Thoracic aorta (tissue), 2 donors: ENCODE data around the gene PLD5. TPM values are rescaled to one million over a fixed set of nuclear protein-coding genes. Genes with fewer than 3 reads are reported as not detected.

Source experiments
- ATAC-seq: fragments of 150-250 bp; one replicate; pipeline ENCODE4 v1.8.0; 2017; ENCODE audit warnings: low read depth; ENCODE audit not compliant: insufficient number of reproducible peaks, low FRiP score
- DNase-seq: peaks from one replicate; pipeline ENCODE4 v3.0.0-alpha.2; 2020; ENCODE audit warnings: low spot score
- H3K27ac ChIP-seq, 2 donors: fragments of 200-600 bp; sonication (generic); 1 replicate in 1 of 2; 2 replicates in 1 of 2; pipeline ENCODE4 v1.5.1; 2016; ENCODE audit warnings: mild to moderate bottlenecking in 2 of 2, moderate library complexity in 2 of 2
- H3K27me3 ChIP-seq: fragments of 200-600 bp; sonication (generic); replicated peaks from 2 replicates; pipeline ENCODE4 v1.6.0; 2016; ENCODE audit warnings: mild to moderate bottlenecking; ENCODE audit not compliant: insufficient read depth
- H3K36me3 ChIP-seq: fragments of 200-600 bp; sonication (generic); one replicate; pipeline ENCODE4 v1.5.1; 2016
- H3K4me1 ChIP-seq, 2 donors: fragments of 200-600 bp; sonication (generic); 1 replicate in 1 of 2; 2 replicates in 1 of 2; pipeline versions ENCODE4 v1.5.1 to v1.6.0; 2016; ENCODE audit warnings: low read depth in 2 of 2, mild to moderate bottlenecking in 1 of 2; ENCODE audit not compliant: control insufficient read depth in 1 of 2
- H3K4me3 ChIP-seq: fragments of 200-600 bp; sonication (generic); 2 replicates; pipeline ENCODE4 v1.5.1; 2016; ENCODE audit warnings: mild to moderate bottlenecking
- H3K9me3 ChIP-seq: fragments of 200-600 bp; sonication (generic); 2 replicates; pipeline ENCODE4 v1.5.1; 2016
- total RNA-seq, 2 donors: library from RNA; depleted of rRNA; stranded (reverse); fragments of >200 nt; gene quantifications; one replicate each; pipeline versions ENCODE4 v1.1.0 to v1.2.3, GENCODE V29; 2016
- TF ChIP-seq, protein P1 (sequence below): fragments of 200-600 bp; sonication (generic); IDR thresholded peaks from one replicate; pipeline ENCODE4 v1.5.1; 2019; ENCODE audit warnings: antibody characterized with exemption

Gene PLD5
- 10 to 100 TPM; 12.2 to 23.9 TPM for total RNA-seq

GRCh38 chr1:242524571-242525359 lies at the start of gene PLD5:
Gene PLD5, minus strand, starts transcription at chr1:242524697.
- TF ChIP-seq, protein P1, sequence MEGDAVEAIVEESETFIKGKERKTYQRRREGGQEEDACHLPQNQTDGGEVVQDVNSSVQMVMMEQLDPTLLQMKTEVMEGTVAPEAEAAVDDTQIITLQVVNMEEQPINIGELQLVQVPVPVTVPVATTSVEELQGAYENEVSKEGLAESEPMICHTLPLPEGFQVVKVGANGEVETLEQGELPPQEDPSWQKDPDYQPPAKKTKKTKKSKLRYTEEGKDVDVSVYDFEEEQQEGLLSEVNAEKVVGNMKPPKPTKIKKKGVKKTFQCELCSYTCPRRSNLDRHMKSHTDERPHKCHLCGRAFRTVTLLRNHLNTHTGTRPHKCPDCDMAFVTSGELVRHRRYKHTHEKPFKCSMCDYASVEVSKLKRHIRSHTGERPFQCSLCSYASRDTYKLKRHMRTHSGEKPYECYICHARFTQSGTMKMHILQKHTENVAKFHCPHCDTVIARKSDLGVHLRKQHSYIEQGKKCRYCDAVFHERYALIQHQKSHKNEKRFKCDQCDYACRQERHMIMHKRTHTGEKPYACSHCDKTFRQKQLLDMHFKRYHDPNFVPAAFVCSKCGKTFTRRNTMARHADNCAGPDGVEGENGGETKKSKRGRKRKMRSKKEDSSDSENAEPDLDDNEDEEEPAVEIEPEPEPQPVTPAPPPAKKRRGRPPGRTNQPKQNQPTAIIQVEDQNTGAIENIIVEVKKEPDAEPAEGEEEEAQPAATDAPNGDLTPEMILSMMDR: no peak
- no peaks in the 10 kb centered on the region for H3K36me3 ChIP-seq
- peak within 1 kb of the TSS; percentile 61 to 75 for H3K27ac ChIP-seq
- DNase-seq (no peak), ATAC-seq (no peak)
- H3K9me3 ChIP-seq: no peaks in the 10 kb centered on the region
- H3K4me3 ChIP-seq: peak within 1 kb of the TSS; percentile 77
- H3K27me3 ChIP-seq: no peaks in the 10 kb centered on the region
- H3K4me1 ChIP-seq: peaks cover 0 to 22% of the 10 kb centered on the region in 2 donors

DNA sequence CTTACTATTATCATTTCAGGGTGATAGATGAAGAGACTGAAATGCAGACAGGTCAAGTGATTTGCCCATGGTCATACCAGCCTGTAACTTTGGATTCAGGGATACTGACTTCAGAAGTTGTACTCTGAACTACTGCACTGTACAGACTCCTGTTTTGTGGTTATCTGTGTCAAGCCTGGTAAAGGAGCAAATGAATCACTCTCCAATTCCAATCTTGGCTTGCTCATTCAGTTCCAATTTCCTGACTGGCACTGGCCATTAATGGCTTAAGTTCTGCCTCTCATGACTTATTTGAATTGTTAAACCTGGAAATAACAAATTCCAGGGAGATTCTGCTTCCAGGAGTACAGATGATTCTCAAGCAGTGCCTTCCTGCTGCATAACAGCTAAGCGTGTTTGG lies 45.4 kb upstream of the PLD5 start:
- no peaks in the 10 kb centered on the region for H3K27me3 ChIP-seq
- H3K27ac ChIP-seq: no peak overlapping the region
- no peaks in the 10 kb centered on the region for H3K36me3 ChIP-seq
- no peaks in the 10 kb centered on the region for H3K9me3 ChIP-seq
- H3K4me3 ChIP-seq: no peak overlapping the region
- TF ChIP-seq, protein P1: no peak
- DNase-seq (no peak), ATAC-seq (no peak)
- H3K4me1 ChIP-seq: no peaks in the 10 kb centered on the region

- no peaks in the 10 kb centered on the region for H3K4me1 ChIP-seq
- DNase-seq (no peak), ATAC-seq (no peak)
- H3K27me3 ChIP-seq: no peaks in the 10 kb centered on the region
- TF ChIP-seq, protein P1: no peak
- no peak overlapping the region for H3K4me3 ChIP-seq
- H3K36me3 ChIP-seq: no peaks in the 10 kb centered on the region
- no peaks in the 10 kb centered on the region for H3K9me3 ChIP-seq
- H3K27ac ChIP-seq: no peak overlapping the region
These were observed 44.2 kb upstream of the PLD5 start for GRCh38 chr1:242568666-242569065.

- no peak overlapping the region for H3K4me3 ChIP-seq
- ATAC-seq (no peak), DNase-seq (no peak)
- no peak overlapping the region for H3K27ac ChIP-seq
- H3K27me3 ChIP-seq: no peaks in the 10 kb centered on the region
- no peaks in the 10 kb centered on the region for H3K4me1 ChIP-seq
- no peaks in the 10 kb centered on the region for H3K36me3 ChIP-seq
- TF ChIP-seq, protein P1: no peak
- no peaks in the 10 kb centered on the region for H3K9me3 ChIP-seq
These were observed 43.1 kb upstream of the PLD5 start for GRCh38 chr1:242567596-242567995.

- Histone ChIP-seq H3K9me3 (no peaks in the 10 kb centered on the region), H3K27me3 (no peaks in the 10 kb centered on the region), H3K4me3 (no peak overlapping the region), H3K27ac (no peak overlapping the region), H3K4me1 (no peaks in the 10 kb centered on the region), H3K36me3 (no peaks in the 10 kb centered on the region)
- TF ChIP-seq, protein P1: no peak
- no peak for ATAC-seq
- no peak for DNase-seq
These were observed 32.3 kb upstream of the PLD5 start for GRCh38 chr1:242556759-242557158.
